ENCODE measurements around the gene ZDHHC7.
"Not testable (repeated sequence)": the region's sequence is repeated elsewhere in the genome, so short reads cannot be mapped to it uniquely, and the experiment has no call there.

ZDHHC7 gene, protein sequence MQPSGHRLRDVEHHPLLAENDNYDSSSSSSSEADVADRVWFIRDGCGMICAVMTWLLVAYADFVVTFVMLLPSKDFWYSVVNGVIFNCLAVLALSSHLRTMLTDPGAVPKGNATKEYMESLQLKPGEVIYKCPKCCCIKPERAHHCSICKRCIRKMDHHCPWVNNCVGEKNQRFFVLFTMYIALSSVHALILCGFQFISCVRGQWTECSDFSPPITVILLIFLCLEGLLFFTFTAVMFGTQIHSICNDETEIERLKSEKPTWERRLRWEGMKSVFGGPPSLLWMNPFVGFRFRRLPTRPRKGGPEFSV

DNA sequence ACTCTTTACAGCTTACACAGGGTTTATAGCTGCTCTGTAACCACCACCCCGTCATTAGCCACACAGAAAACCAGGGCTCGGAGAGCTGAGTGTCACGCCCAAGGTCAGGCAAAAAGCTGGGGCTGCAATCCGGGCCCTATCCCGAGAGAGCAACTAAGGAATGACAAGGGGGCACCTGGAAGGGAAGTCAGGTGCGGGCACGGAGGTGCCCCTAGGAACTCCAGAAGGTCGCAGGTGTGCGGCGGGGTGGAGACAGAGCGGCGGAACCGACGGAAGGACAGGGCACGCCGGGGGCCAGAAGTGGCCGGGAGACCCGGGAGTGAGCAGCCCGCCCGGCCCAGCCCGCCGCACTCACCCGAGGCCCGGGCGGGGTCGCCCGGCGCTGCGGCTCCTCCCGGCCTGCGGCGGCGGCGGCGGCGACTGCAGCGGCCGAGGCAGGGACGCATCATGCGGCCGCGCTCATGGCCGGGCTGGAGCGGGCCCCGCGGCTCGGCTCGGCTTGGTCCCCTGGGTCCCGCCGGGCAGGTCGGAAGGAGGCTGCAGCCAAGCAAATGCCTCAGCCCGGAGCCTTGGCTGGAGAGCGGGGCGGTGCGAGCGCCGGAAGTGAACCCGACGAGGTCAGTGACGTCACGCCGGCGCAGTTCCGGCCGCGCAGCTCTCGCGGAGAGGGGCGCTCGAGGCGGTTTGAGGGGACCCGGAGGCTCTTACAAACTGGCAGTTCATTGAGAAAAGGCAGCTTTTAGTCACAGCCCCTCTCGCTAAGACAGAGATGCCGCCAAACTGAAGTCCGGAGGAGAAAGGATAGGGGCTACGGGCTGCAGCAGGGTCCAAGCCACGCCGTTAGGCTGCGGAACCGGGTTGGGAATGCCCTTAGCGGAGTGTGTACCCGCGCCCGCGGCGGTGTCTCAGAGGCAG lies at the start of gene ZDHHC7:
Gene ZDHHC7 (minus strand): TSS at position 605 of the 915 bp plus-strand sequence. CDS start 20,917 bp downstream, outside the sequence.
- peak; percentile 79 to 85 for DNase-seq (ENCODE audit: low read depth in 2 of 2)

DNA sequence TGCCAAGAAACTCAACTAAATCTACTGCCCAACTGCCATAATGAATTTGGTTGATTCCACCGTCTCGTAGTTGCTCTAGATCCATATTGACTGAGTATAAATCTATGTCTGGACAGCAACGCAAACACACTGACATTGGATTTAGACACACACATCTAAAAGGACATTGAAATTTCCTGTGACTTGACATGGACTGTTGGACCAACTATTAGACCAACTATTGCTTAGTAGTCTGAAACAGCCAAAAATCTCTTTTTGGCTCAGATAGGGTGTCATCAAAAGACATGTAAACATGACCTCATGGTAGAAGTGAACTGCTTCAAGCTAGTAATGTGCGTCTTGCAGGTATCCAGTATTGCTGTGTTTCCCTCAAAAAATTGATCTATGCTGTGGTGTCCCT lies 47.6 kb upstream of the ZDHHC7 start:
- no peak for DNase-seq (ENCODE audit: low read depth in 2 of 2)

DNA sequence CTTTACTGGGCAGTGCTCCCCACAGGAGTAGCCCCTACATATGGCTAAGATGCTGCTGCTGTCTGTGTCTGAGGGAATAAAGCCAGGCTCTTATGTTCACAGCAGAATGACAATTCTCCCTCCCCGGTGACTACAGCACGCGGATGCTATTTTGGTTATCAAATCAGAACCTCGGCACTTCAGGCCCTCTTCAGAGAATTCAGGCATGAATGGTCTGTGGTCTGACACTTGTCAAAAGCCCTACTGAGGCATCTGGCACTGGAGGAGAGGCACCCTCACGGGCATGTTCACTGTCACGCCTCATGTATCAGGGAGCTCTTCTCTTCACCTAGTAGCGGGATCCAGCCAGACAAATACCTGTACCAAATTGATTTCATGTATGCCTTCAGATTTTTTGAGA lies 46.6 kb upstream of the ZDHHC7 start:
- no peak for DNase-seq (ENCODE audit: low read depth in 2 of 2)

DNA sequence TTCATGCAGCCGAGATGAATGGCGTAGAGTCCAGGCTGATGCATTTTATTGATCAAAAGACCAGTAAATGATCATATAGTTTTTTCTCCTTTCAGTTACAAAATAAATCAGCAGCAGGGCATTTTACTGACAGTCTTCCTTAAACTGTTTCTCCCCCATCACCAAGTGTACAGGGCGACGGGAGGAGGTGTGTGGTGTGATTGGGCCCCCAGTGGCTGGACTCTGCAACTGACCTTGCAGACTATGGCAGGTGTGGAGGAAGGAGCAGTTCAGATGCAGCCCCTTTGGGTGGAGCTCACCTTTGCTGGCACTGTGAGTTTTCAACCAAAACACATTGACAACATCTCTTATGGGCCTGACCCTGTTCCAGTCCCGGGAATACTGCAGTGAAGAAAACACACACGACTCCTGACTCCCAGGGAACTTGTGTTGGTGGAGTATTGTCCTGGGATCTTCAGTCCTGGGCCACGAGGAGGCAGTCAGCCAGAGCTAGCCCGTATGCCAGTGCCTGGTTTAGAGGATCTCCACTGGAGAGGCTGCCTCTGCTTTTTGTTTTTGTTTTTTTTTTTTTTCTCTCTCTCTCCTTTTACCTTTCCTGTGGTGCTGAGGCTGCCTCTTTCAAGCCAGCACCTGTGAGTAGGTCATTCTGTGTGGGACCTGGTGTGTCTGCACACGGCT lies 46.0 kb upstream of the ZDHHC7 start:
- no peak for DNase-seq (ENCODE audit: low read depth in 2 of 2)

DNA sequence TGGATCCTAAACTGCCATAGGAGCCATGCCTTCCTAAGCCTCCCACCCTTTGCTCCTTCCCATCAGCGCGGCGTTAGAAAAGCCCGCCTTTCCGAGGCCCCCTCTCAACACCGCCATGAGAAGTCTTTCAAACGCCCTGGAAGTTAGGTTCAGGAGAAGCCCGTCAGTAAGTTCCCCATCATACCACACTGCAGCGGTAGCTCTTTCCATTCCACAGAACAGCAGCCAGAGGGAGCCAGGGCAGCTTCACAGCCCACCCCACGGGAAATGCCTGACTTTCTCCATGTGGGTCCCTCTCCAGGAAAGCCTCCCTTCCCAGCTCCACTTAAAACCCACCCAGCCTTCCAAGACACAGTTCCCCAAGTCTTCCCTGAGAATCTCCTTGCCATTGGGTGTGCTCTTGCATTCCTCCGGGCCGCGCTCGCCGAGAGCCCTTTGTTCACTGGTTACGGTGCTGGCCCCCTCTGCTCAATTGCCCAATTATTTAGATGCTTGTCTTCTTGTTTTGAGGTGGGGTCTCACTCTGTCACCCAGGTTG lies 44.9 kb upstream of the ZDHHC7 start:
- no peak for DNase-seq (ENCODE audit: low read depth in 2 of 2)

DNA sequence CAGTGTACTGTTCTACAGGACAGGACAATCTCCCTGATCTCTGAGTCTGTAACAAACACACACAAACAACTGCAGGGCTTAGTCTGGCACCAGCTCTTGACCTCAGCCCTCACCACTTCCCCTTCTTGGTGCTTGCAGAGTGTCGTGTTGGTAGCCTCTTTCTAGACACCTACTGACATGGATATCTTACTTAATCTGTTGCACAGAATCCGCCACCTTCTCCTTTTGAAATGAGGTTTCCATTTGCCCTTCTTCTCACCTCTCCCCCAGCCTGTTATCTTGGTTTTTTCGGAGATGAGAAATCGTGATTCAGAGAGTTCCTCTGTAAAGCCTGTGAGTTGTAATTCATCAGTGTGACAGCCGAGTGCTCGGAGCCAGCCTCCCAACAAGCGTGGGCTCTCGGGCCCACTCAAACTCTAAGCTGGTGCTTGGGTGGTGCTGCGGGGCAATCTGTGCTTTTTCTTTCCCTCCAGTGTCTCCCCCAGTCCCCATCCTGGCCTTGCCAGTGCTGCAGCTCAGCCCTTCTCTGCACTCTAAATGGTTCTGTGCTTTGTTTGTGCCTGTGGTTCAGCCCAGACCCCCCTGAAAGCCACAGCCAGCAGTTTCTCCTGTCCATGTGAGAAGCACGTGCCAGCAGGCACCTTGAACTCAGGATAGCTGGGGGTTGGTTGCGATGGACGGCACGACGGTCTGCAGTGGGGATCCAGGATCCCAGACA lies 44.3 kb upstream of the ZDHHC7 start:
- DNase-seq (ENCODE audit: low read depth in 2 of 2) = peak; percentile 55 to 68

DNA sequence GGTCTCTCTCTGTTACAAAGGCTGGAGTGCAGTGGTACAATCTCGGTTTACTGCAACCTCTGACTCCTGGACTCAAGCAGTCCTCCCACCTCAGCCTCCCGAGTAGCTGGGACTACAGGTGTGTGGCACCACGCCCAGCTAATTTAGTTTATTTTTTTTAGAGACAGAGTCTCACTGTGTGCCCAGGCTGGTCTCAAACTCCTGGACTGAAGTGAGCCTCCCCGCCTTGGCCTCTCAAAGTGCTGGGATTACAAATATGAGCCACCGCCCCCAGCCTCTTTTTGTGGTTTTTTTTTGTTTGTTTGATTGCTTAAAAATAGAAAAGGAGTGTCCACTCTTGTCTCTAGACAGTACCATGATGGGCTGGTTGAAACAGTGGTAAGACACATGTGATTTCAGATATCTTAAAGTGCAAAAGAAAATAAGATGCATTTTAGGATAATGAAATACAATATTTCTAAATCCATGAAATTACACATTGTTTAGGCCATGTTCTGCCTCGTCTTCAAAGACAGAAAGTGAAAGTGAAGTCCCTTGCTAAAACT lies 43.7 kb upstream of the ZDHHC7 start:
- no peak for DNase-seq (ENCODE audit: low read depth in 2 of 2)

DNA sequence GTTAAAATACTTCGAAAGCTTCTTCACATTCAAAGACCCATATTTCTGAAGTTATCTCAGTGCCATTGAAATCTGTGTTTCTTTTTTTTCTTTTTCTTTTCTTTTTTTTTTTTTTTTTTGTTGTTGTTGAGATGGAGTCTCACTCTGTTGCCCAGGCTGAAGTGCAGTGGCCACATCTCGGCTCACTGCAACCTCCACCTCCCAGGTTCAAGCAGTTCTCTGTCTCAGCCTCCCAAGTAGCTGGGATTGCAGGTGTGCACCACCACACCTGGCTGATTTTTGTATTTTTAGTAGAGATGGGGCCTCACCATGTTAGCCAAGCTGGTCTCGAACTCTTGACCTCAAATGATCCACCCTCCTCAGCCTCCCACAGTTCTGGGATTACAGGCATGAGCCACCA lies 43.0 kb upstream of the ZDHHC7 start:
- DNase-seq (ENCODE audit: low read depth in 2 of 2) = not testable (repeated sequence)

DNA sequence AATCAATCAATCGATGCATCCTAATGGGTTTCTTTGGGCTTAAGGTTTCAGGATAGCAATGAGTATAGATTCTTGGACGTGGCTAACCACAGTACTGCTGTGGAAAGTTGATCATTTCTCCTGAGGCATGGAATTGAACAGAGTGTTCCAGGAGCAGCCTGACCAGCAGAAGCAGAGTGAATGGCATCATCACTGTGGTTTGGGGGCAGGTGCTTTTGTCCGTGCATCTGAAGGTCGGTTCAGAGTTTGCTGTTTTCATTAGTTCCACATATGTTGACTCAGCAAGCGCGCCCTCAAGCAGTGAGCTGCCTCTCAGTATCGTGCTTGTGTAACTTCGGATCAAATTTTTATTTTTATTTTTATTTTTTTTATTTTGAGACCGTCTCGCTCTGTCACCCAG lies 41.2 kb upstream of the ZDHHC7 start:
- DNase-seq (ENCODE audit: low read depth in 2 of 2) = no peak

DNA sequence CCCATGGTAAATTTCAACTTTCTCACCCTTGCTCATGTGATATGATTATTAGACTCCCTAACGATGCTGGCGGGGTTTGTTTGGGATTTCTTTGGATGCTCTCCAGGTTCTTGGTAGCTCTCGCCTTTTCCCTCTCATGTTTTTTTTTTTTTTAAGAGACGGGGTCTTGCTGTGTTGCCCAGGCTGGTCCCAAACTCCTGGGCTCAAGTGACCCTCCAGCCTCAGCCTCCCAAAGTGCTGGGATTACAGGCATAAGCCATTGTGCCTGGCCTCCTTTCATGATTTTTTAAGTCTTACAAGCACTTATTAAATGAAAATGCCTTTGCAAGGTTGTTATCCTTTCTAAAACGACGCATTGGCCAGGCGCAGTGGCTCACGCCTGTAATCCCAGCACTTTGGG lies 40.3 kb upstream of the ZDHHC7 start:
- DNase-seq (ENCODE audit: low read depth in 2 of 2) = no peak

DNA sequence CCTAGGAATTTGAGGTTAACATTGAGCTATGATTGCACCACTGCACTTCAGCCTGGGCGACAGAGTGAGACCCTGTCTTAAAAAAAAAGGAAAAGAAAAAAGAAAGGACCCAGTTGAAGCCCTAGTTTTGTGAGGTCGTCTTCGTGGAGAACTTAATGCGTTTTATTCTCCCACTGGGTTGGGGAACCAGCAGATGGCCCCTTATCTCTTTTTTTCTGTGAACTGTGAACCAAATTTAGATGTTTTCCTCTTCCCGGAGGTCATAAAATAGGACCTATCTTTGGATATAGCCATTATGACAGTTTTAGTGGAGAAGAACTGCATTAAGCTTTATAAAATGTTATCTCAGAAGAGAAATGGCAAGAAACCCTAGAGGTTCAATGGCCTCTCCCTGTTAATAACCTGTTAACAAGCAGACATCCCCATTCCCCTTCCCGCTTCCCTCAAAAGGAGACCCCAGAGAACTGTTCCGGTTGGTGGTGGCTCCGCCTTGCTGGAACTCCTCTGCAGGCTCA lies 39.8 kb upstream of the ZDHHC7 start:
- no peak for DNase-seq (ENCODE audit: low read depth in 2 of 2)

DNA sequence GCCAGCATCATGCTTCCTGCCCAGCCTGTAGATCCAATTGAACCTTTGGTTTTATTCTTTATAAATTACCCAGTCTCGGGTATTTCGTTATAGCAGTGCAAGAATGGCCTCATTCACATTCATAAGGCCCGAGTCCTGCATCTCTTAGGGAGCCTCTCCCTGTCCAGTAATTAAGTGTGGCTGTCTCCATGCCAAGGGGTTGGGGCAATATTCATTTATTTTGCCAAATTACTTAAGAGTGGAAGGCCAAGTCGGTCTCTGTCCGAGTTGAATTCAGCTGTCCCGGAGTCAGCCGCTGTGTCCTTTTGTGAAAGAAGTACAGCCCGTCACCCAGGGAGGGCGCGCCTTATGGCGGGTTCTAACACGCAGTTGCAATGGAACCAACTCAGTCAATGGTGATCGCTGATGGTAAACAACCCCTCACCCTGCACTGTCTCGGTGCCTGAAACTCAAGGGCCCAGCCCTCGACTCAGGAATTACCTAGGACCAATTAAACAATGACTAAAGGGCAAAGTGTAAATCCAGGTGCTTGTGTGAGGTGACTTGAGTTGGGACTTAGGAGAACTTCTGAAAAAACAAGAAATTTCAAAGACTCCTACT lies 38.5 kb upstream of the ZDHHC7 start:
- DNase-seq (ENCODE audit: low read depth in 2 of 2) = no peak

DNA sequence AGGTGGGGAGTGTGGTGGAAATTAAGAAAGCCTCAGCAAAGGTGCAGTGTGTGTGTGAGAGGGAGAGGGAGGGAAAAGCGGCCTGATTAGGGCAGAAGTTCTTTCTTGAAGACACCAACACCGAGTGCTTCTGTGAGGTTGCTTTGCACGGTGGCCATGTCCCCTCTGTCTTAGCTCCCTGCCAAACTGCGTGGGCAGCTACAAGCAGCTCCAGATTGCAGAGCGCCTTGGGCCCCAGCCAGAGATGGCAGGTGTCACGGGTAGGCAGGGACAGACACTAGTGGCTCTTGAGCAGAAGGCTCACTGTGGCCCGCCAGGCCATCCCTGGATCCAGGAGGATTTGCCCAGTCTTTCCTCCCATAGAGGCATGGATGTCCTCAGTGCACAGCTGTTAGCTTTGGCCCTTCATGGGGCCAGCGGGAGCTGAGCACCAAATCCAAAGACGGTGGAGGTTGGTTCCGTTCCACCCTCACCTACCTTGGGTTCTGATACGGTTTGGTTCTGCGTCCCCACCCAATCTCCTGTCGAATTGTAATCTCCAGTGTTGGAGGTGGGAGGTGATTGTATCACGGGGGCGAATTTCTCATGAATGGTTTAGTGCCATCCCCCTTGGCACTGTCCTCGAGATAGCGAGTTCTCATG lies 37.7 kb upstream of the ZDHHC7 start:
- DNase-seq (ENCODE audit: low read depth in 2 of 2) = no peak

DNA sequence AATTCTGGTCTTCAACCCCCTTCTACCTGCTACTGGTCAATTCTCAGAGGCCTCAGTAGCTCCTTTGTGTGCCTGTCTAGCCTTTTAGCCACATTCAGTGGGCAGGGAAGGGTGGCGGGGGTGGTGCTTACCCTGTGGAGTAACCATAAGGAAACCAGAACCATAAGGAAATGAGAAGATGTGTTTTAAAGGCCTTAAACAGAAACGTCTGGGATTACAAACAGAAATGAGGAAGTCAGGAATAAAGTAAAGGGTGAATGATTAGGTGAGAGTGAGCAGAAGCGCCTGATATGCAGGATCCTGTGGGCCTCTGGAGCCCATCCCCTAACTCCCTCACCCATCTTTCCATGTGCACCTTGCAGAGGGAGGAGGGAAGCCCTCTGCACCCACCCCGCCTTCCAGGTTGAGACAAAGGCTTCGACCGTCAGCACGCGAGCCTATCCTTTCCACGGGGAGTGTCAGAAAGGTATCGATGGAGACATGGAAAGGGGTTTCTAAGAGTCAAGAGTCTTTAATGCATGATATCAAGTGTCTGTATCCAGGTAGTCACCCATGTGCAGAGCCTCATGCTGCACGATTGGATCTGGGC lies 36.6 kb upstream of the ZDHHC7 start:
- DNase-seq (ENCODE audit: low read depth in 2 of 2) = no peak

DNA sequence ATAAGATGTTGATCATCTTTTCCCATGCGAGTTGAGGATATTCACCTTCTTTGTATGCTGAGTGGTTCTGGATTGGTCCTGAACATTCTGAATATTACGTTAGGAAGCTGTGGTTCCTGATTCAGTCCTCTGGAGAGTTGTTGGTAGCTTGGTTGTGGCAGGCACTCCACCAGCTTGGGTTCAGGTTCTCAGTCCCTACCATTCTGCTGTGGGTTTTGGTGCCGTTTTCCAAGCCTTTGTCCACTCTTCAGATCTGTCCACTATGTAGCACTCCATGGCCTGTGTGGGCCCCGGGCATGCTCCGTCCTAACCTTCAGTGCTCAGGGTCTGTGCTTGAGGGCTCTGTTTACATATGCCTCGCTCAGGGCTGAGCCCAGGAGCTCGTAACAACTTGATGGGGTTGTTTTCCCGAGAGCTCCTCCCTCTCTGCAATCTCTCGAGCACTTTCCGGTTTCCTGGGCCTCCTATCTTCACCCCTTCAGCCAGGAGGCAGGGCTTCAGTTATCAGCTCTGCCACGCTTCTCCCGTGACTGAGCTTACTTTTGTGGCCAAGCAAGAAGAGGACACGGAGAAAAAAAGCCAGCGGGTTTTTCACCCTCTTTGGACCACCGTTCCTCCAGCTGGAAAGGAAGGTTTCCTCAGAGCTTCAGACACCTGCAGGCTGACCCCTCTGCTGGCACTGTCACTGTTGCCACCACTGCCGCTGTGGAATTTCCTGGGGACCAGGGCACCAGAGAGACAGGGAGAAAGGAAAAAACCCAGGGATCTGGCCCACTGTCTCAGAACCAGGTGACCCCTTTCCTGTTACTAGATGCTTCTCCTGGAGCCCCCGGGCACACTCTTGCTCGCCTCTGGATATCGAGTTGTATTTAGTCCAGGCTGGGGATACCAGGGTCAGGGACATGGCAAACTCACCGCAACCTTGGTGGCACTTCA lies 35.9 kb upstream of the ZDHHC7 start:
- no peak for DNase-seq (ENCODE audit: low read depth in 2 of 2)

DNA sequence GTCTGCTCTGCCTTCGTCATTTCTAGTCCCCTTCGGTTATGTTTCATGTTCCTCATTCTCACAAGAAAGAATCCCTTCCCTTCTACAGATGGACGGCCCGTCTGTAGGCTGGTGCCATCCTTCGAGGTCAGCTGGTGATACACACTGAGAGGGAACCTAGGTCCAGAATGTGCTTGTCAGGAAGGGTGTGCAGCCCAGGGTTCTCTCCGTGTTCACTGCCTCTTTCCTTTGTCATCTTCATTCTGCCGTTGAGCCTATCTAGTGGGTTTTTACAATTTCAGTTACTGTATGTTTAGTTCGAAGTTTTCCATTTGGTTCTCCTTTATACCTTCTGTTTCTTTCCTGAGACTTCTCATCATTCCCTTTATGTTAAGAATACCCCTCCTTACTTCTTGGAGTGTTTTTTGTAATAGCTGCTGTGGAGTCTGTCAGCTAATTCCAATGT lies 35.2 kb upstream of the ZDHHC7 start:
- DNase-seq (ENCODE audit: low read depth in 2 of 2) = no peak

DNA sequence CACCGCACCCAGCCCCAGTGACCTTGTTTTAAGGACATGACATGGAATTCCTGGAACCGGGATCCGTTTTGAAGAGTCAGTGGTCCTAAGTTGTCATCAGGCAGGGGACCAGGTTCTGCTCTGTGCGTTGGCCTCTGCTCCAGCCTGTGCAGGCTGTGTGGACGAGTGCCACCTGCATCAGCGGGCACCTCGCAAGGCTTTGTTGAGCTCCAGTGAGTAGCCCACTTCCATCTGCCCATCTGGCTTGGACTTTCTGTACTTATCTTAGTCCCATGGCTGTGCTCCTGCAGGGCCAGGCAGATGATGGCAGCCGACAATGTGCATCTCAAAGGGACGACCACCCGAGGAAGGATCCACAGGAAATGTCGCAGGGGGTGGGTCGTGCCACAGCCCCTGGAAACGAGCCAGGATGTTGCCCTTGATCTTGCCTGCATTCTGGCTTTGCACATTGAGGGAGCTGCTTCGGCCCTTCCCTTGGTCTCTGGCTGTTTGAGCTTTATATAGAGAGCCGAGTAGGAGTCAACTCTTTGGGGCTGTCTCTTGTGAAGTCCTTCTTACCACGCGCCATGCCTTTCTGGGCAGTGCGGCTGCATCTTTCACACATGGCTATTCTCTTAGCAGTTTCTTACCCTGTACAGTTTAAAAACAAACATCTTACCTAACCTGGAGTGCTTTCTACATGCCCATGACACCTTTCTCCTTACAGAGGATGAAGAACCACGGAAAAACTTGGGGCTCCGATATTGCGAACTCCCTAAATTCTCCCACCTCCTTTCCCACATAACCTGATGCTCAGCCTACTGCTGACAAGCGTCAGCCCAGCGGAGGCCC lies 34.5 kb upstream of the ZDHHC7 start:
- no peak for DNase-seq (ENCODE audit: low read depth in 2 of 2)

DNA sequence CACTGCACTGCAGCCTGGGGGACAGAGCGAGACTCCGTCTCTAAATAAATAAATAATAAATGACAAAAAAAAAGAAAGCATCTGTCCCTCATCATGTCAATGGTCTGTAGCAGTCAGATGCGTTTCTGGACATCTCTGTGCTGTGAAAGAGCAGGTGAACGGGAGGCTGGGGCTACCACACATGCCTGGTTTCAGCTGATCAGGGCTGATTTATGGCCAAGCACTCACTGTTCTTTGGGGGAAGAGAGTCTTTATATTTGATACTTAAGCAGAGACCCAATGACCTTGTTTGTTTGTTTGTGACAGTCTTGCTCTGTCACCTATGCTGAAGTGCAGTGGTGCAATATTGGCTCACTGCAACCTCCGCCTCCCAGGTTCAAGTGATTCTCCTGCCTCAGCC lies 33.7 kb upstream of the ZDHHC7 start:
- no peak for DNase-seq (ENCODE audit: low read depth in 2 of 2)
